HG02840 (cell line): Measurements from ENCODE around the gene GPR171.
"Not testable (repeated sequence)": the region's sequence is repeated elsewhere in the genome, so short reads cannot be mapped to it uniquely, and the experiment has no call there.

Source experiments
- ATAC-seq: cut with Tn5 transposase; IDR thresholded peaks from one replicate; pipeline ENCODE4 v1.9.1; 2021; ENCODE audit warnings: mild to moderate bottlenecking, moderate library complexity, moderate number of reproducible peaks; ENCODE audit not compliant: unreplicated experiment, low FRiP score

GPR171 gene

GRCh38 chr3:151191095-151191494, 11.9 kb downstream of the GPR171 start:
- ATAC-seq = no peak

- ATAC-seq = no peak
Observed at GRCh38 chr3:151183265-151183671, 19.7 kb downstream of the GPR171 start.

- no peak for ATAC-seq
Observed at GRCh38 chr3:151182349-151183079, 20.5 kb downstream of the GPR171 start.

- no peak for ATAC-seq
Observed at GRCh38 chr3:151178208-151178845, 24.7 kb downstream of the GPR171 start.

- no peak for ATAC-seq
Observed at GRCh38 chr3:151175952-151176351, 27.1 kb downstream of the GPR171 start.

- ATAC-seq = no peak
Observed at GRCh38 chr3:151174351-151174750, 28.7 kb downstream of the GPR171 start.

GRCh38 chr3:151171145-151171757, 31.8 kb downstream of the GPR171 start:
- peak; percentile 52 for ATAC-seq

GRCh38 chr3:151169948-151170679, 32.9 kb downstream of the GPR171 start:
- not testable (repeated sequence) for ATAC-seq

- no peak for ATAC-seq
Observed at GRCh38 chr3:151169262-151169947, 33.6 kb downstream of the GPR171 start.

GRCh38 chr3:151168269-151169094, 34.5 kb downstream of the GPR171 start:
- ATAC-seq = peak; percentile 49

- ATAC-seq = no peak
Observed at GRCh38 chr3:151166161-151166560, 36.9 kb downstream of the GPR171 start.

- no peak for ATAC-seq
Observed at GRCh38 chr3:151165226-151165625, 37.8 kb downstream of the GPR171 start.

GRCh38 chr3:151159806-151160205, 43.2 kb downstream of the GPR171 start:
- ATAC-seq = no peak

- ATAC-seq = no peak
Observed at GRCh38 chr3:151156618-151157216, 46.3 kb downstream of the GPR171 start.

GRCh38 chr3:151155409-151156128, 47.4 kb downstream of the GPR171 start:
- ATAC-seq = no peak

- ATAC-seq = no peak
Observed at GRCh38 chr3:151154566-151154965, 48.5 kb downstream of the GPR171 start.

GRCh38 chr3:151152455-151153079, 50.4 kb downstream of the GPR171 start:
- no peak for ATAC-seq
